ENCODE data around the gene EBLN2. TPM values are rescaled to one million over a fixed set of nuclear protein-coding genes. Genes with fewer than 3 reads are reported as not detected.
A peak's percentile ranks its signal among the peaks of the same experiment; 100 is the strongest.

The EBLN2 gene
- total RNA-seq, 4 donors from 2014 or later = 1.1 to 6.3 (median 4.4) TPM

GRCh38 chr3:73080216-73080966 is 18.9 kb downstream of the EBLN2 start:
- DNase-seq = no peak
- Histone ChIP-seq H3K27me3 (no peaks in the 10 kb centered on the region), H3K27ac (no peak overlapping the region), H3K36me3 (no peaks in the 10 kb centered on the region), H3K9me3 (no peaks in the 10 kb centered on the region), H3K4me1 (no peaks in the 10 kb centered on the region), H3K4me3 (no peak overlapping the region)
- WGBS, 2 donors = 59 to 65% methylated on average over 17 of the region's 17 CpGs
- TF ChIP-seq, protein P1, sequence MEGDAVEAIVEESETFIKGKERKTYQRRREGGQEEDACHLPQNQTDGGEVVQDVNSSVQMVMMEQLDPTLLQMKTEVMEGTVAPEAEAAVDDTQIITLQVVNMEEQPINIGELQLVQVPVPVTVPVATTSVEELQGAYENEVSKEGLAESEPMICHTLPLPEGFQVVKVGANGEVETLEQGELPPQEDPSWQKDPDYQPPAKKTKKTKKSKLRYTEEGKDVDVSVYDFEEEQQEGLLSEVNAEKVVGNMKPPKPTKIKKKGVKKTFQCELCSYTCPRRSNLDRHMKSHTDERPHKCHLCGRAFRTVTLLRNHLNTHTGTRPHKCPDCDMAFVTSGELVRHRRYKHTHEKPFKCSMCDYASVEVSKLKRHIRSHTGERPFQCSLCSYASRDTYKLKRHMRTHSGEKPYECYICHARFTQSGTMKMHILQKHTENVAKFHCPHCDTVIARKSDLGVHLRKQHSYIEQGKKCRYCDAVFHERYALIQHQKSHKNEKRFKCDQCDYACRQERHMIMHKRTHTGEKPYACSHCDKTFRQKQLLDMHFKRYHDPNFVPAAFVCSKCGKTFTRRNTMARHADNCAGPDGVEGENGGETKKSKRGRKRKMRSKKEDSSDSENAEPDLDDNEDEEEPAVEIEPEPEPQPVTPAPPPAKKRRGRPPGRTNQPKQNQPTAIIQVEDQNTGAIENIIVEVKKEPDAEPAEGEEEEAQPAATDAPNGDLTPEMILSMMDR (IDR thresholded peaks at IDR 0.05) = no peak
- TF ChIP-seq POLR2A (IDR thresholded peaks at IDR 0.05) = no peak
- intact Hi-C loops (cut with DNase I) = loop anchor here (5.0 kb wide), 1 partner anchor 143 kb away; no protein-coding TSS in a partner anchor

DNA sequence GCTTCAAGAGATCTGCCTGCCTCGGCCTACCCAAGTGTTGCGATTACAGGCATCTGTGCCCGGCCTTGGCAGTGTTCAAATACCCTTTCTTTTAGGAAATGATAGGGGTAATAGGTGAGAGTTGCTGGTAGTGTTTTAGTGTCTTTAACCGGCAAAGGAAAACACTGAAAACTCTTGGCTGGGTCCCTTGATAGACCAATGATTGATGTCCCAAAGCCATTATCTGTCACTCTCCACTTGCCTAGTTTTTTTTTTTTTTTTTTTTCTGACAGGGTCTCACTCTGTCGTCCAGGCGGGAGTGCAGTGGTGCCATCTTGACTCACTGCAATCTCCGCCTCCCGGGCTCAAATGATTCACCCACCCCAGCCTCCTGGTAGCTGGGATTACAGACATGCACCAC is 19.7 kb downstream of the EBLN2 start:
- Histone ChIP-seq H3K4me3 (no peak overlapping the region), H3K9me3 (no peaks in the 10 kb centered on the region), H3K27me3 (no peaks in the 10 kb centered on the region), H3K36me3 (no peaks in the 10 kb centered on the region), H3K27ac (no peak overlapping the region), H3K4me1 (peaks cover 0 to 6% (median 0%) of the 10 kb centered on the region in 3 donors)
- WGBS, 2 donors = 86 to 90% methylated on average over 3 to 8 of the region's 8 CpGs
- no peak for DNase-seq
- intact Hi-C loops (cut with DNase I) = loop anchor here (5.0 kb wide), 1 partner anchor 144 kb away; no protein-coding TSS in a partner anchor
- TF ChIP-seq POLR2A (IDR thresholded peaks at IDR 0.05) = no peak
- TF ChIP-seq, protein P1 (IDR thresholded peaks at IDR 0.05) = no peak

DNA sequence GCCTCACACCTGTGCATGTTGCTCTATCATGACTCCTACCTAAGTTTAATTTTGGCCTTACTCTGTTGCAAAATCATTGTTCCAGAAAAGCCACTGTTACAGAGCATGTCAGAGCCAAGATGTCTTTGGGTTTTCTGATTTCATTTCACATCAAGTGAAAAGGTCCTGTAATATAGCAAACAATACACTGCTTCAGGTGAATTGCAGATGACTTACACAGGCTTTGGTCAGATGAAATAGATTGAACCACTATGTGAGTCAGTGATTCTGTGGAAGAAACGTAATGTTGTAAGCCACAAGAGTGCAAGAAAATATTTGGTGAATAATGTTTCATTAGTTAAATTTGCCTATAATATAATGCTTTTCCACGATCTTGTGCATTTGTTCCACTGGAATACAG is 22.7 kb downstream of the EBLN2 start:
- no peaks in the 10 kb centered on the region for H3K27me3 ChIP-seq
- TF ChIP-seq POLR2A (IDR thresholded peaks at IDR 0.05) = no peak
- TF ChIP-seq, protein P1 (IDR thresholded peaks at IDR 0.05) = no peak
- no peak for DNase-seq
- WGBS, 2 donors = 69% methylated on average over 2 of the region's 2 CpGs
- intact Hi-C loops (cut with DNase I) = loop anchor here (5.0 kb wide), 1 partner anchor 147 kb away; no protein-coding TSS in a partner anchor
- no peak overlapping the region for H3K4me3 ChIP-seq
- no peak overlapping the region for H3K27ac ChIP-seq
- H3K36me3 ChIP-seq = no peaks in the 10 kb centered on the region
- no peaks in the 10 kb centered on the region for H3K9me3 ChIP-seq
- H3K4me1 ChIP-seq = peaks cover 0 to 8% (median 0%) of the 10 kb centered on the region in 3 donors

DNA sequence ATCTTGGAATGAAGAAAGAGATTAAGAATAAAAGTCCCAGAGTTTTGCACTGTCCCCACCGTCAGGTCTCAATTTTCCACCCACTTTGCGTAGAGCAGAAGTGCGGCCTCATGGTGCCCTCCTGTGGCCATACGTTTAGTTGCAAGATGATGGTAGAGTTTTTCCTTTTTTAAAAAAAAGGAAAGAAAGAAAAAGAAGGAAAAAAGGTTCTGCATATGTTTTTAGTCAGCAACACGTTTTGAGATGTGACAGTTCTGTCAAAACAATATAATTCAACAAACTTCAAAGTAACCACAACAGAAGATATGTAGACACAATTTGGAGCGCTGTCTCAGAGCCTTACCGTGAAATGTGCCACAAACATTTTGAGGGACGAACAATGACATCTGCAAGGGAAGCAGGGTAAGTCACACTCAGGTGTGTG is 24.6 kb downstream of the EBLN2 start:
- DNase-seq = no peak
- H3K27me3 ChIP-seq = no peaks in the 10 kb centered on the region
- 19 to 24% methylated on average over 8 of the region's 8 CpGs for WGBS, 2 donors
- H3K36me3 ChIP-seq = no peaks in the 10 kb centered on the region
- H3K4me1 ChIP-seq = peaks cover 0 to 8% (median 0%) of the 10 kb centered on the region in 3 donors
- intact Hi-C loops (cut with DNase I) = no loop called here
- TF ChIP-seq POLR2A (IDR thresholded peaks at IDR 0.05) = no peak
- TF ChIP-seq, protein P1 (IDR thresholded peaks at IDR 0.05) = peak; percentile 56 to 86 (median 76)
- H3K4me3 ChIP-seq = no peak overlapping the region
- H3K27ac ChIP-seq = no peak overlapping the region
- no peaks in the 10 kb centered on the region for H3K9me3 ChIP-seq

DNA sequence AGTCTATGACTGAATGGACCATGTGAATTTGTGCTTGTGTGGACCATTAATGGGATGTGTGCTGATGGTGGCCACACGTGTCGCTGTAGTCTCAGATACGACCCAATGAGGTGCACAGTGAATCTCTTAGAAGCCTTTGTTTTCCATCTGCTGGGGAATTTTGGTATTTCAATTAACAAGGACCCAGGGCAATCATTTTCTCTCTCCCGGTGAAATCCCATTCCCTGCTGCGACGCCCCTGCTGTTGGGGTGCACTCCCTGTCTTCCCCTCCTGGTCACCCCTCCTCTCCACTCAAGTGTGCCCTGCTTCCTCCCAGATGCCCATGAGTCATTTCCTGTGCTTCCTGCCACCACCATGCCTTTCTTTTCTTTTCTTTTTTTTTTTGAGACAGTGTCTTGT is 32.7 kb downstream of the EBLN2 start:
- Histone ChIP-seq H3K27ac (no peak overlapping the region), H3K36me3 (no peaks in the 10 kb centered on the region), H3K27me3 (no peaks in the 10 kb centered on the region), H3K4me3 (no peak overlapping the region), H3K9me3 (no peaks in the 10 kb centered on the region), H3K4me1 (no peaks in the 10 kb centered on the region)
- DNase-seq = no peak
- intact Hi-C loops (cut with DNase I) = no loop called here
- 79 to 80% methylated on average over 6 of the region's 6 CpGs for WGBS, 2 donors
- TF ChIP-seq POLR2A (IDR thresholded peaks at IDR 0.05) = no peak
- TF ChIP-seq, protein P1 (IDR thresholded peaks at IDR 0.05) = no peak
